Measurements from ENCODE around the gene UST. TPM values are rescaled to one million over a fixed set of nuclear protein-coding genes. Genes with fewer than 3 reads are reported as not detected.

UST gene
- total RNA-seq, 2 experiments from 2014 or later = 1.2 to 1.5 TPM

GRCh38 chr6:148984531-148985056, 237.8 kb downstream of the UST start:
- Mint-ChIP-seq H3K36me3 (ENCODE audit: low read depth) (no peaks in the 10 kb centered on the region), H3K4me3 (no peak overlapping the region), H3K4me1 (ENCODE audit: low read depth) (no peaks in the 10 kb centered on the region), H3K9me3 (no peaks in the 10 kb centered on the region), H3K27me3 (no peaks in the 10 kb centered on the region), H3K27ac (no peak overlapping the region)
- DNase-seq (no peak), ATAC-seq (no peak)
- ChIA-PET POLR2A (no interaction called here), CTCF (no interaction called here)
- intact Hi-C loops (cut with micrococcal nuclease) = no loop called here
- no peak for TF ChIP-seq CTCF (IDR thresholded peaks at IDR 0.05)

- ChIA-PET POLR2A (no interaction called here), CTCF (no interaction called here)
- intact Hi-C loops (cut with micrococcal nuclease) = no loop called here
- no peaks in the 10 kb centered on the region for H3K9me3 Mint-ChIP-seq
- H3K27me3 Mint-ChIP-seq = no peaks in the 10 kb centered on the region
- no peak overlapping the region for H3K4me3 Mint-ChIP-seq
- no peak for TF ChIP-seq CTCF (IDR thresholded peaks at IDR 0.05)
- ATAC-seq (no peak), DNase-seq (no peak)
- no peaks in the 10 kb centered on the region for H3K36me3 Mint-ChIP-seq (ENCODE audit: low read depth)
- no peaks in the 10 kb centered on the region for H3K4me1 Mint-ChIP-seq (ENCODE audit: low read depth)
- no peak overlapping the region for H3K27ac Mint-ChIP-seq
Measured at GRCh38 chr6:148985499-148985898, 238.7 kb downstream of the UST start.

- ChIA-PET POLR2A (no interaction called here), CTCF (interaction anchor here (0.7 to 1.0 kb wide), 2 partner anchors 42 to 445 kb away, joined by 3 read pairs; no protein-coding TSS in a partner anchor)
- intact Hi-C loops (cut with micrococcal nuclease) = no loop called here
- ATAC-seq (no peak), DNase-seq (no peak)
- H3K4me3 Mint-ChIP-seq = no peak overlapping the region
- no peak overlapping the region for H3K27ac Mint-ChIP-seq
- H3K36me3 Mint-ChIP-seq (ENCODE audit: low read depth) = no peaks in the 10 kb centered on the region
- H3K27me3 Mint-ChIP-seq = no peaks in the 10 kb centered on the region
- no peak for TF ChIP-seq CTCF (IDR thresholded peaks at IDR 0.05)
- H3K4me1 Mint-ChIP-seq (ENCODE audit: low read depth) = no peaks in the 10 kb centered on the region
- H3K9me3 Mint-ChIP-seq = no peaks in the 10 kb centered on the region
Measured at GRCh38 chr6:148986608-148987007, 239.8 kb downstream of the UST start.

- H3K36me3 Mint-ChIP-seq (ENCODE audit: low read depth) = no peaks in the 10 kb centered on the region
- no peaks in the 10 kb centered on the region for H3K27me3 Mint-ChIP-seq
- DNase-seq (no peak), ATAC-seq (no peak)
- CTCF ChIA-PET = interaction anchor here (1.2 kb wide), 1 partner anchor 14 kb away, joined by 5 read pairs; no protein-coding TSS in a partner anchor
- TF ChIP-seq CTCF (IDR thresholded peaks at IDR 0.05) = no peak
- H3K4me3 Mint-ChIP-seq = no peak overlapping the region
- no peak overlapping the region for H3K27ac Mint-ChIP-seq
- no peaks in the 10 kb centered on the region for H3K4me1 Mint-ChIP-seq (ENCODE audit: low read depth)
- intact Hi-C loops (cut with micrococcal nuclease) = no loop called here
- peaks cover 2% of the 10 kb centered on the region for H3K9me3 Mint-ChIP-seq
- POLR2A ChIA-PET = no interaction called here
Measured at GRCh38 chr6:148987982-148988381, 241.2 kb downstream of the UST start.

- H3K27ac Mint-ChIP-seq = no peak overlapping the region
- CTCF ChIA-PET = interaction anchor here (1.2 kb wide), 1 partner anchor 16 kb away, joined by 3 read pairs; no protein-coding TSS in a partner anchor
- no peaks in the 10 kb centered on the region for H3K4me1 Mint-ChIP-seq (ENCODE audit: low read depth)
- no peaks in the 10 kb centered on the region for H3K36me3 Mint-ChIP-seq (ENCODE audit: low read depth)
- H3K9me3 Mint-ChIP-seq = peaks cover 5% of the 10 kb centered on the region
- intact Hi-C loops (cut with micrococcal nuclease) = no loop called here
- no peaks in the 10 kb centered on the region for H3K27me3 Mint-ChIP-seq
- DNase-seq = no peak
- no peak for ATAC-seq
- TF ChIP-seq CTCF (IDR thresholded peaks at IDR 0.05) = no peak
- POLR2A ChIA-PET = interaction anchor here (1.0 kb wide), 1 partner anchor 15 kb away, joined by 4 read pairs; no protein-coding TSS in a partner anchor
- no peak overlapping the region for H3K4me3 Mint-ChIP-seq
Measured at GRCh38 chr6:148989585-148989984, 242.8 kb downstream of the UST start.

Data from activated CD8-positive, alpha-beta T cell treated with anti-CD3 and anti-CD28 coated beads for 36 hours (primary cell).